Stimulated activated CD4-positive, alpha-beta T cell treated with anti-CD3 and anti-CD28 coated beads, Interleukin-15, amount 100 ng/mL, for 24 hours (primary cell): ENCODE results near the gene FECH.
"Not testable (repeated sequence)": the region's sequence is repeated elsewhere in the genome, so short reads cannot be mapped to it uniquely, and the experiment has no call there.

Source experiments
- DNase-seq: peaks from one replicate; pipeline ENCODE4 v3.0.0-alpha.2; 2020

The FECH gene

DNA sequence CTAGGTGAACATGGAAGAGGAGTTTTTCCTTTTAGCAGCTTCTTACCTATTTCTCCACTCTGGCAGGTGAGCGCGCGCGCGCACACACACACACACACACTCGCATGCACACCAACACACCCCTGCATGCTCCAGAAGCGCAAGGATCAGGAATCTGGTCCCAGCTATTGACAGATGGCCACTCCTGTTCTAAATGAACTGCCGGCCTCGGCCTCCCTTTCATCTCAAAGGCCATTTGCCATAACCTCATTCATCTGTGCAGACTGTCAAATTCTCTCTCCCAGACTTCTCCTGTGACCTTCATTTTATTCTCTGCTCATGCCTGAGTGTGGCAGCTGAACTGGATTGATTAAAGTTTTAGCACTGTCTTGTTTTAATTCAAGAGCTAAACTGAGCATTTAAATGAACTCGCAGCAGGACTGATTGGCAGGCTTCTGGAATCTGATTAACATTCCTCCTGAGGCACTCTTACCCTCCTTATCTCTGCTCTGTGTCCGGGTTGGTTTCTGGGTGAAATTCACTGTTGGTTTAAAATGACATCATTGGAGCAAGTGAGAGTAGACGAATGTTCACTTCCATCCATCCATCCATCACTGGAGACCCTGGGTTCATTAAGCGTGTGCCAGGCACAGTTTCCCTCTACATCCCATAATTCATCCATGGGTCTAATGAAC is 58.8 kb downstream of the FECH start:
- DNase-seq = no peak

- DNase-seq = no peak
Observed at GRCh38 chr18:57523171-57523956, 63.1 kb downstream of the FECH start.

DNA sequence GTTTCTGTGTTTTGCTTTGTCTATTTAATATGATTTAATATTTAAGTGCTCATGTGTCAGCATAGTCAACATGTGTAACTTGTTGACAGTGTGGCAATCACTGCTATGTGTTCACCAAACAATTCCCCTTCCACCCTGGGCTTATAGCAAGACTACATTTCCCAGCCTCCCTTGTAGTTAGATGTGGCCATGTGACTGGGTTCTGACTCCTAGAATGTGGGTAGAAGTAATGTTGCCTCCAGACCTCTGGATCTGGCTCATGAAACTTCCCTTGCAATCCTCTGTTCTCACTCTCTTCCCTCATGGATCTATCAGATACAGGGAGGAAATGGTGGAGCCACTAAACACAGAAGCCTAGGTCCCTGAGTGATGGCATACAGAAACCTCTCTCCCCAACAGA is 64.2 kb downstream of the FECH start:
- not testable (repeated sequence) for DNase-seq

- no peak for DNase-seq
Observed at GRCh38 chr18:57519668-57520424, 66.7 kb downstream of the FECH start.

- DNase-seq = no peak
Observed at GRCh38 chr18:57518533-57518932, 68.0 kb downstream of the FECH start.

GRCh38 chr18:57516056-57516455 is 70.4 kb downstream of the FECH start:
- no peak for DNase-seq

DNA sequence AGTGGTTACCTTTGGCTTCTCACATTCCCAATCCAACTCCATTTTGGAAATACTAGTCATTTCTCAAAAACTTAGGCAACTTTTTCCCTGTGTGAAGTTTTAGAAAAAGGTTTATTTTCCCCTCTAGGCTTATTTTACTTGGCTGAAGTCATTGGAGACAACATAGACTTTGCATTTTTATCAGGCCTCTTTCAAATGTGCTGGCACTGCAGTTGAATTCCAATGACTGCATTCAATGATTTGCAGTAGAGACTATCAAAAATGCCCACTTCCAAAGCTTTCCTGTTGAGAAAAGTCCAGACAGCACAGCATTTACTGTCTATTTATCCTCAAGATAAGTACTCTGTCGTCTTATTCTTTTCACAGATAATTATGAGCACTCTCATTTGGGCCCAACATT is 81.3 kb downstream of the FECH start:
- no peak for DNase-seq

- DNase-seq = no peak
Observed at GRCh38 chr18:57502624-57503023, 83.9 kb downstream of the FECH start.

DNA sequence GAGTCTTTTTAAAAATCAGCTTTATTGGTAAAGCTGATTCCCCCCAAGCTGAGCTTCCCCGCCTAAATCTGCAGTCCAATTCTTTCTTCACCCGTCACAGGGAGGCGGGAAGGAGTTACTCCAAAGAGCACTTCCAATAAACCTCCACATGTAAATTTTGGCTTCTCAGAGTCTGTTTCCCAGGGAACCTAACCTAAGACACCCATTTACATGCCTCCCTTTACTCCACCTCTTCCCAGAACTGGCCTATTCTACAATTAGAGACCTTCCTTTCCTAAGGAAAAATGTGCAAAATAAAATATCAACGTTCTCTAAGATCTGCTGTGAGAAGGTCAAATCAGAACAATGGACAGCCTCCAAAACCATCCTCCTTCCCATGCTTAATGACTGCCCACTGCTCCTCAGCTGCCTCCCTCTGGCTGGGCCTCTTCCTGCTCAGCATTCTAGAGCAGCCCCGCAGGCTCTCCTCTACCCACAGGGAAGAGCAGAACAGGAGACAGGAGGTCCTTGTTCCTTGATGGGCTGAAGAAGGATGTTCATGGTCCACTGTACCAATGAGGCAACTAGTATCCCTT is 87.7 kb downstream of the FECH start:
- no peak for DNase-seq
